GM21619 (cell line): ENCODE data around the gene RBFA.

Experiments used
- ATAC-seq: cut with Tn5 transposase; IDR thresholded peaks from one replicate; pipeline ENCODE4 v1.9.1; 2021; ENCODE audit not compliant: unreplicated experiment

The RBFA gene

DNA sequence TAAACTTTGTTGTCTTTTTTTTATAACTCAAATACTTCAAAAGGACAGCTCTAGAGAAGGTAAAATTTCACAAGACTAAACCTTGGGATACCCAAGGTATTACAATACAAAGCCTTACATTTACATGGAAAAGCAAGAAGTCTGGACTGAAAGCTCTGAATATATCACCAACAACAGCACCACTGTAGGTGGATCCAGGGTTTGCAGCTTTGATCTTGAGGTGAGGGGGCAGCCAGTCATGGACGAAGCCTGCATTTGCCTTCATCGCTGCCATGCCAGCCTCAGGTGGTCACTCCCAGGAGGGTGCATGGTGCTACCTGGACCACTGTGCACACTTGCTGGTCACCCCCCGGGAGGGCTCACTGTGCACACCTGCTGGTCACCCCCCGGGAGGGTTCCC is 36.6 kb downstream of the RBFA start:
- no peak for ATAC-seq

DNA sequence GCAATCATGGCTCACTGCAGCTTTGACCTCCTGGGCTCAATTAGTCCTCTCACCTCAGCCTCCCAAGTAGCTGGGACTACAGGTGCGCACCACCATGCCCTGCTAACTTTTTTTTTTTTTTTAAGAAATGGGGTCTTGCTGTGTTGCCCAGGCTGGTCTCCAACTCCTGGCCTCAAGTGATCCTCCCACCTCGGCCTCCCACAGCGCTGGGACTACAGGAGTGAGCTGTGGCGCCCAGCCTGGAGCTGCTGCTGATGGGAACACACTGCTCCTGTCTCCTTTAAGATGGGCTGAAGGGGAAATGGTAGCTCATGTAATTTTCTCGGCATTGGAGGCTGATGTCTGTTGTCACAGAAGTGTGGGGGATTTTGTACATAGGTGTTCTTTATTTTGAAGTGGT is 39.9 kb downstream of the RBFA start:
- no peak for ATAC-seq

DNA sequence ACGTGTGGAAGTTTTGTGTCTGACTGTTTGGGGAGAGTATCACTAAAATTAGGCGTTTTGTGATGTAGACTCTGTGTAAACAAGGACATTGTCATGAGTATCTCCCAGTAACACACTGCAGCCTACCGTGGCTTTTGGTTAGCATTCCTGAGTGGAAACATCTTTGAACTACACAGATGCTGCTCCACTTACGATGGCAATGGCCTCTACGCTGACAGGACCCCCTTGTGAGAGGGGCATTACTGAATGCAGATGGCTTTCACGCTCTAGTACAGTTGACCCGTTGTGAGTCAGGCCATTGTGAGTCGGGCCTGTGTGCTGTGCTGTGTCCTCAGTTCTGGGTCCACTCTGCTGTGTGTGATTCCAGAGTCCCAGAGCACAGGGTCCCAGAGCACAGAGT is 40.5 kb downstream of the RBFA start:
- no peak for ATAC-seq

DNA sequence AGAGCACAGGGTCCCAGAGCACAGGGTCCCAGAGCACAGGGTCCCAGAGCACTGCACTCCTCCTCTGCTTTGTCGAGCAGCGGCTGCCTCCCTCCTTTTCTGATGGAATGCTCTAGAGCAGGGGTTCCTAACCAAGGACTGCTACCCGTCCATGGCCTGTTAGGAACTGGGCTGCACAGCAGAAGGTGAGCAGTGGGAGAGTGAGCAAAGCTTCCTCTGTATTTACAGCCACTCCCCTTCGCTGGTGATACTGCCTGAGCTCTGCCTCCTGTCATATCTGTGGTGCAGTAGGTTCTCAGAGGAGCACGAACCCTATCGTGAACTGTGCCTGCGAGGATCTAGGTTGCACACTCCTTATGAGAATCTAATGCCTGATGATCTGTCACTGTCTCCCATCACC is 41.7 kb downstream of the RBFA start:
- ATAC-seq: no peak

DNA sequence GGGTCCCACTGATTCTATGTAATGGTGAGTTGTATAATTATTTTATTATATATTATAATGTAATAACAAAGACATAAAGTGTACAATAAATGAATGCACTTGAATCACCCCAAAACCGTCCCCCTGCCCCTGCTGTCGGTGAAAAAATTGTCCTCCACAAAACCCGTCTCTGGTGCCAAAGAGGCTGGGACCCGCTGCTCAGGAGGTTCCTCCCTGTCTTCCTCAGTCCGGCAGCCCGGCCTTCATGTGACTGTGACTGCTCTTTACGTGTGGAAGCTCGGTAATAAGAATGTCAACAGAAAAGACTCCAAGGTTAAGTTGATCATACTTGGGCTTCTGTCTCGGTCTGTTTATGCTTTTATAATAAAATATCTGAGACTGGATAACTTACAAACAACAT is 42.1 kb downstream of the RBFA start:
- ATAC-seq: no peak

DNA sequence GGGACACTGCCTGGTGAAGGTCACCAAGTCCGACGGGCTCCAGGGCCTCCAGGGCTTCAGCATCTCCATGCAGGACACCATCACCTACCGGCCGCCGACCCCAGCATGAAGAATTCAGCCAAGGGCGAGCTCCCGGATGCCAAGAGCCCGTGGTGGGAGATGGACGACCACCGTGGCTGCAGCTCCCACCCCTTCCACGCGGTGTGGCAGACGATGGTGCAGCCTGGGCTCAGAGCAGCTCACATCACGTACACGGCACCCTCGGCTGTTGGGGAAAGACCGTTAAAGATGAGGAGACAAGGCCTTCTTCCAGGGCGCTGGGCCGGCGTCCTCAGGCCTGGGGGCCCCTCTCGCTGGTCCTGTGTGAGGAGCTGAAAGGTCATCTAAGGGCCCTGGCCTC is 43.6 kb downstream of the RBFA start:
- no peak for ATAC-seq
